HL-60/S4 treated with phorbol 12-myristate 13-acetate at 8.2 ng/mL for 4 days and 3 days (cell line): Measurements from ENCODE around the gene DCHS1.

Source experiments
- in situ Hi-C: fragments of 300-500 bp; cut with MboI; formaldehyde crosslinking; loops from 2 replicates; pipeline ENCODE4 v1.15.0; 2022; ENCODE audit warnings: low sequenced_read_pairs

Gene DCHS1

GRCh38 chr11:6628526-6628925, 27.1 kb downstream of the DCHS1 start:
- in situ Hi-C loops = no loop called here

GRCh38 chr11:6627762-6628241, 27.8 kb downstream of the DCHS1 start:
- in situ Hi-C loops = no loop called here

GRCh38 chr11:6626971-6627761, 28.4 kb downstream of the DCHS1 start:
- in situ Hi-C loops = no loop called here

- in situ Hi-C loops = no loop called here
Observed at GRCh38 chr11:6625832-6626420, 29.7 kb downstream of the DCHS1 start.

- in situ Hi-C loops = no loop called here
Observed at GRCh38 chr11:6625156-6625831, 30.3 kb downstream of the DCHS1 start.

- in situ Hi-C loops = no loop called here
Observed at GRCh38 chr11:6623391-6624363, 31.9 kb downstream of the DCHS1 start.

- in situ Hi-C loops = no loop called here
Observed at GRCh38 chr11:6622261-6623171, 33.1 kb downstream of the DCHS1 start.

GRCh38 chr11:6621711-6622211, 33.8 kb downstream of the DCHS1 start:
- in situ Hi-C loops = no loop called here

- in situ Hi-C loops = no loop called here
Observed at GRCh38 chr11:6620636-6621035, 35.0 kb downstream of the DCHS1 start.

GRCh38 chr11:6619004-6619745, 36.4 kb downstream of the DCHS1 start, which contains the start of gene TPP1:
TPP1 (minus strand) TSS chr11:6619422; CDS start chr11:6619400, 22 bp downstream.
- in situ Hi-C loops = no loop called here

- in situ Hi-C loops = no loop called here
Observed at GRCh38 chr11:6618117-6619003, 37.2 kb downstream of the DCHS1 start.

- in situ Hi-C loops = no loop called here
Observed at GRCh38 chr11:6617315-6617781, 38.3 kb downstream of the DCHS1 start.

GRCh38 chr11:6616596-6617250, 38.9 kb downstream of the DCHS1 start:
- in situ Hi-C loops = no loop called here

- in situ Hi-C loops = no loop called here
Observed at GRCh38 chr11:6615882-6616585, 39.6 kb downstream of the DCHS1 start.

GRCh38 chr11:6615046-6615445, 40.6 kb downstream of the DCHS1 start:
- in situ Hi-C loops = no loop called here

- in situ Hi-C loops = no loop called here
Observed at GRCh38 chr11:6614446-6614845, 41.2 kb downstream of the DCHS1 start.
